ENCODE results near the gene OR11H1.
"Not testable (repeated sequence)": the region's sequence is repeated elsewhere in the genome, so short reads cannot be mapped to it uniquely, and the experiment has no call there.

The OR11H1 gene, protein sequence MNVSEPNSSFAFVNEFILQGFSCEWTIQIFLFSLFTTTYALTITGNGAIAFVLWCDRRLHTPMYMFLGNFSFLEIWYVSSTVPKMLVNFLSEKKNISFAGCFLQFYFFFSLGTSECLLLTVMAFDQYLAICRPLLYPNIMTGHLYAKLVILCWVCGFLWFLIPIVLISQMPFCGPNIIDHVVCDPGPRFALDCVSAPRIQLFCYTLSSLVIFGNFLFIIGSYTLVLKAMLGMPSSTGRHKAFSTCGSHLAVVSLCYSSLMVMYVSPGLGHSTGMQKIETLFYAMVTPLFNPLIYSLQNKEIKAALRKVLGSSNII

DNA sequence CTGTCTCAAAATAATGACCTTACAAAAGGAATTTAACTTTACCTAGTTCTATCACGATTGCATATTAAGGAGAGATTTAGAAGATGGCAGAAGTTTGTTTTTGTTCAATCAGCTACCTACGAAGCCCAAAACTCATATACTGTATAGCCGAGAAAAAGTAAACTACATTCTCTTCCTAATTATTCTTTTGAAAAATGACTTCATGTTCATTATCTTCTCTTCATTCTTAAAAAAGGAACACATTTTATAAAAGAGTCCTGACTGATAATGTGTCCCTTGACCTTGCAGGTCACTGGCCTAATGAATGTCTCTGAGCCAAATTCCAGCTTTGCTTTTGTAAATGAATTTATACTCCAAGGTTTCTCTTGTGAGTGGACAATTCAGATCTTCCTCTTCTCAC is at the start of gene OR11H1:
Gene OR11H1, plus strand, starts transcription at position 301 of the 400 bp plus-strand sequence. Its CDS starts 0 bp downstream, at position 301.
- FAIRE-seq; DNase-seq (ENCODE audit: low spot score): not testable (repeated sequence)

DNA sequence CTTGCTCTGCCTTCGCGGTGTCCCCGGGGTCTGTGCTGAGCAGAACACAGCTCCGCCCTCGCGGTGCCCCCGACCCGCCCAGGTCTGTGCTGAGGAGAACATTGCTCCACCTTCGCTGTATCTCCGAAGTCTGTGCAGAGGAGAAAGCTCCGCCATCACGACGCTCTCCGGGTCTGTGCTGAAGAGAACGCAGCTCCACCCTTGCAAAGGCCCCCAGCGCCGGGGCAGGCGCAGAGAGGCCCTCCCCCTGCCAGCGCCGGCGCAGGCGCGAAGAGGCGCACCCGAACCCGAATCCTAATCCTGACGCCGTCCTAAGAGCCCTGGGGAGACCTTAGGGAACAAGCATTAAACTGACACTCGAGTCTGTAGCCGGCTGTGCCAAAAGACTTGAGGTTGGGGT is 18.0 kb upstream of the OR11H1 start:
- DNase-seq (ENCODE audit: low spot score); FAIRE-seq: not testable (repeated sequence)

DNA sequence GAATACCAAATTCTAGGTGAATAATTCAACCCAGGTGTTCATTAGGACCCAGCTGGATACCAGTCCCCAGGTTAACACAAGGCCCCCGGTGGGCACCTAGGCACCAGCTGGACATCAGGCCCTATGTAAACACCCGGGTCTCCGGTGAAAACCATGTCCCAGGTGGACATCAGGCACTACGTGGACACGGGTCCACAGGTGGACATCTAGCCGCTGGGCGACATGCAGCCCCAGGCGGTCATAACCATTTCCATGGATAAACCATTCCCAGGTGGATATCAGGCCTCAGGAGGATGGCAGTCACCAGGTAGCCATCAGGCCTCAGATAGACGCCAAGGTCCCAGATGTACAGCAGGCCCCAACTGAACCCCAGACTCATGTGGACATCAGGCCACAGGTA is 12.1 kb upstream of the OR11H1 start:
- DNase-seq (ENCODE audit: low spot score); FAIRE-seq: not testable (repeated sequence)

DNA sequence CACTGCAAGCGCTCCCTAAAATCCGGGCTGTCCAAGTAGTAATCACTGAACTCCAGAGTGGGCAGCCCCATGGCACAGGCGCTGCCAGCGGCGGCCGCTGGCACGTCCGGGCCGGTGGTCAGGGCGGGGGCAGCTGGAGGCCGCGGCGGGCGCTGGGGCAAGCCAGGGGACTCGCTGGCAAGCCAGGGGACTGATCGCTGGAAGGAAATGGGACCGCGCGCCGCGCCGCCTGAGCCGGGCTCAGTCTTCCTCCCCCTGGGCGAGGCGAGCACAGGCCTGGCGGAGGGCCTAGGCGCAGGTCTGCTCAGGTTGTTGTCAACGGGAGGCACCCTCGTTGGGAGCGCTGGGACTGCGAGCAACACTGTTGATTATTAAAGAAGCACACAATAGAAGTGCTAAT is 25.8 kb downstream of the OR11H1 start:
- DNase-seq (ENCODE audit: low spot score); FAIRE-seq: not testable (repeated sequence)

DNA sequence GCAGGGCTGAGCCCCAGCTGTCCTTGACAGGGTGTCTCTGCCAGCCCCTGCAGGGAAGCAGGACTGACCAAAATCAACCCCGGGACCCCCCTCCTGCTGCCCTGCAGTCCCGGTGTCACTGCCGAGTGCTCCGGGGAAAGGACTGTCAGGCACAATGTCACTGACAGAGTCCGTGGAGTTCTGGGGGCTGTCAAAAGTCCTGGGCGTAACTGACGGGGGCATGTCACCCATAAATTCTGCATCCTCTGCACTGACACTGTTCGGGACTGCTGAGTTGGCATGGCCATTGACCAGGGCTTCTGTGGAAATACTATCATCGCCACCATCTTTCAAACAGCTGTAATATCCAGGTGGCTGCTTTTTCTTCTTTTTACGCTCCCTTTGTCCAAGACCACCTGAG is 35.5 kb downstream of the OR11H1 start:
- not testable (repeated sequence) for DNase-seq (ENCODE audit: low spot score); FAIRE-seq

DNA sequence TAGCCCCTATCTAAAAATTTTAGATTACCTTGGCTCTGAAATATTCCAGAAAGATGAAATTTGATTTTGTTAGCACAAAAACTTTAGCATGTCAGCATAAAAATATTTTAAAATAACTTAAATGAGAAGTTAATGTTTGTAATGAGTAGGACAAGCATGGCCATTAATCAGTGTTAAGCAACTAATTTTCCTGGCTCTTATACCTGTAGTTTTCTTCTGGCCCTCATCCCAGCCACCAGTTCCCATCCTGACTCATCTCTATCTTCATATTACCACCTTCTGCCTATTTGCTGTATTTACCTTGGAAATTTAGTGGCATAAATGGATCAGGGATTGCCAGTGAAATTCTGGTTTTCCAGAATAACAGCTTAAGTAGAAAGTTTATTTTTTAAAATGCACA is 37.1 kb downstream of the OR11H1 start:
- FAIRE-seq; DNase-seq (ENCODE audit: low spot score): not testable (repeated sequence)
